PC-3 (cell line): ENCODE data around the gene ST3GAL5. TPM values are rescaled to one million over a fixed set of nuclear protein-coding genes. Genes with fewer than 3 reads are reported as not detected.

Experiments
- ATAC-seq: fragments of 200-7000 bp; cut with Tn5 transposase; 2 replicates; pipeline ENCODE4 v1.9.1; 2020; ENCODE audit warnings: mild to moderate bottlenecking, moderate library complexity
- BruUV-seq: library from RNA; stranded (reverse); fragments of 400-500 nt; replicated peaks from 2 replicates; lab custom pipeline; 2021; lab: Mats Ljungman, UMichigan
- CTCF ChIA-PET: fragments of 300-600 bp; sonication (Branson Sonifier 250); formaldehyde crosslinking; loops from one replicate; lab custom pipeline; 2022; ENCODE audit warnings: antibody characterized with exemption; lab: Charles Lee
- POLR2A ChIA-PET: fragments of 300-600 bp; sonication (Branson Sonifier 250); formaldehyde crosslinking; loops from one replicate; lab custom pipeline; 2022; ENCODE audit warnings: antibody characterized with exemption; ENCODE audit not compliant: unreplicated experiment; lab: Charles Lee
- DNase-seq: peaks from one replicate; pipeline ENCODE4 v3.0.0-alpha.2; 2015
- H2AFZ ChIP-seq: fragments of 300-600 bp; sonication (generic); 2 replicates; pipeline ENCODE4 v1.6.0; 2016; ENCODE audit warnings: antibody characterized with exemption, low read length
- H3F3A ChIP-seq: fragments of 300-600 bp; sonication (generic); one replicate; pipeline ENCODE4 v1.6.0; 2017; ENCODE audit warnings: antibody characterized with exemption, low read length, control low read depth, mild to moderate bottlenecking; ENCODE audit not compliant: unreplicated experiment
- H3K27ac ChIP-seq: fragments of 300-600 bp; sonication (generic); 2 replicates; pipeline ENCODE4 v1.5.1; 2016; ENCODE audit warnings: mild to moderate bottlenecking, low read length
- H3K27me3 ChIP-seq: fragments of 300-600 bp; sonication (generic); 2 replicates; pipeline ENCODE4 v1.6.1; 2016; ENCODE audit warnings: low read length, mixed read lengths
- H3K36me3 ChIP-seq: fragments of 300-600 bp; sonication (generic); 2 replicates; pipeline ENCODE4 v1.6.1; 2016; ENCODE audit warnings: low read depth, mixed run types, low read length, mixed read lengths
- H3K4me1 ChIP-seq: fragments of 300-600 bp; sonication (generic); 2 replicates; pipeline ENCODE4 v1.5.1; 2016; ENCODE audit warnings: low read length; ENCODE audit not compliant: insufficient read depth
- H3K4me2 ChIP-seq: fragments of 300-600 bp; sonication (generic); 2 replicates; pipeline ENCODE4 v1.6.0; 2016; ENCODE audit warnings: low read length
- H3K4me3 ChIP-seq: fragments of 300-600 bp; sonication (generic); 2 replicates; pipeline ENCODE4 v1.5.1; 2016; ENCODE audit warnings: mild to moderate bottlenecking, low read length, mixed read lengths
- H3K79me2 ChIP-seq: fragments of 300-600 bp; sonication (generic); 2 replicates; pipeline ENCODE4 v1.6.1; 2017; ENCODE audit warnings: low read length, mixed read lengths
- H3K9ac ChIP-seq: fragments of 300-600 bp; sonication (generic); 2 replicates; pipeline ENCODE4 v1.6.0; 2016; ENCODE audit warnings: mild to moderate bottlenecking, low read length
- H3K9me2 ChIP-seq: fragments of 300-600 bp; sonication (generic); replicated peaks from 2 replicates; pipeline ENCODE4 v1.6.1; 2016; ENCODE audit warnings: mixed run types, low read length, mixed read lengths
- H3K9me3 ChIP-seq: fragments of 300-600 bp; sonication (generic); 2 replicates; pipeline ENCODE4 v1.6.1; 2016; ENCODE audit warnings: low read length, mixed read lengths
- H4K20me1 ChIP-seq: fragments of 300-600 bp; sonication (generic); 2 replicates; pipeline ENCODE4 v1.6.1; 2016; ENCODE audit warnings: low read length, mixed read lengths
- CTCF ChIP-seq: fragments of 300-600 bp; sonication (generic); conservative IDR thresholded peaks from 2 replicates; pipeline ENCODE4 v1.5.1; 2017; ENCODE audit warnings: antibody characterized with exemption, low read depth, mild to moderate bottlenecking, low read length
- EZH2 ChIP-seq: fragments of 300-600 bp; sonication (generic); IDR thresholded peaks from one replicate; pipeline ENCODE4 v1.6.1; 2017; ENCODE audit warnings: antibody characterized with exemption, mild to moderate bottlenecking, low read length; ENCODE audit not compliant: unreplicated experiment
- EZH2phosphoT487 ChIP-seq: fragments of 300-600 bp; sonication (generic); IDR thresholded peaks from 2 replicates; pipeline ENCODE4 v1.6.1; 2018; ENCODE audit warnings: mild to moderate bottlenecking, antibody characterized with exemption, low read length, borderline replicate concordance
- intact Hi-C: fragments of 100-400 bp; cut with micrococcal nuclease; formaldehyde crosslinking; loops from 2 replicates; pipeline ENCODE4 v1.9.0; 2023
- total RNA-seq: library from RNA; depleted of rRNA; stranded (reverse); fragments of >200 nt; gene quantifications from 2 replicates; pipeline ENCODE4 v1.2.3, GENCODE V29; 2014

Gene ST3GAL5
- total RNA-seq, 1 experiment from 2014 or later, result 0.87 TPM

DNA sequence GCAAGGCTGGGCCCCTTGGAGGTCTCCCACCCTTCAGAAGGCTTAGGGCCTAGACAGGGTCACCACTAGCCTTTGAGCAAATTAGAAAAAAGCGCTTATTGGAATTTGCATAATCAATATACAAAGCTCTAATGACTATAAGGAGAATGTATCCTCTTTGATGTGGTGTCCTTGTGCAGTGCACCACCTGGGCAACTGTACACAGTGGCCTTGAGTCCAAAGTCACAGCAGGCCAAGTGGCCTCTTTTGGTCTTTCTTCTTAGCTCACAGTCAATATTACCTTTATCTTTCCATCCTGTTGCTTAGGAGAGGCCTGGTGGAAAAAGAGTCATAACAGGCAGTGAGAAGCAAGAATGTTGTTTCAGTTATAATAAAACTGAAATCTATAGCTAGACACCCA lies 19.7 kb upstream of the ST3GAL5 start:
- Histone ChIP-seq H3K27ac (no peak overlapping the region), H3K9me3 (no peaks in the 10 kb centered on the region), H2AFZ (no peak overlapping the region), H3K27me3 (no peaks in the 10 kb centered on the region), H3K79me2 (no peaks in the 10 kb centered on the region), H3K4me2 (no peak overlapping the region), H3K4me1 (peaks cover 13% of the 10 kb centered on the region), H3F3A (no peaks in the 10 kb centered on the region), H3K9me2 (no peaks in the 10 kb centered on the region), H3K36me3 (no peaks in the 10 kb centered on the region), H3K9ac (no peak overlapping the region), H3K4me3 (no peak overlapping the region), H4K20me1 (no peaks in the 10 kb centered on the region)
- TF ChIP-seq EZH2phosphoT487 (no peak), CTCF (no peak), EZH2 (no peak)
- ATAC-seq (no peak), DNase-seq (no peak)
- CTCF ChIA-PET, result no interaction called here
- intact Hi-C loops, result no loop called here
- POLR2A ChIA-PET, result no interaction called here
- no TSS peak for BruUV-seq

DNA sequence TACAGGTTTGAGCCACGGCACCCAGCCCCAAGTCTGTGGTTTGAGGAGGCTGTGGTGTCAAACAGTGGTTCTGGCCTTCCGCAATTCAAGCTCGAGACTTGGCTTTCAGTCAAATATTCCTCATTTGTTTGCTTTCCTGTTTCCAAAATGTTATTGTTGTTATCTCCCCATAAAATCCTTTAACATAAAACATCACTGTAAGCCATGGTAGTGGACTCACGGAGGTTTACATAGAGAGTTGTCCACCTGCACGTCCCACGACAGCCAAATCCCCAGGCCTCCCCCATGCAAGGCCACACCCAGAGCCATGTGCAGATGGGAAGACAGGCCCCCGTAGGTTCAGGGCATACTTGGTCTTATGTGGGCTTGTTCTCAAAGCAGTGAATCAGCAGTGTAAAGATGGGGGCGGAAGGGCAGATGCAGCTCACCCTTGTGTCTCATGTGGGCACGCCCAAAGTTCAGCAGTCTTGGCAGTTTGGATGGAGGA lies 18.9 kb upstream of the ST3GAL5 start:
- no peaks in the 10 kb centered on the region for H3K79me2 ChIP-seq
- H3K9me2 ChIP-seq, result no peaks in the 10 kb centered on the region
- intact Hi-C loops, result no loop called here
- H3K4me1 ChIP-seq, result peaks cover 13% of the 10 kb centered on the region
- no peak overlapping the region for H3K27ac ChIP-seq
- no peaks in the 10 kb centered on the region for H4K20me1 ChIP-seq
- H3K4me2 ChIP-seq, result no peak overlapping the region
- no peaks in the 10 kb centered on the region for H3K9me3 ChIP-seq
- no peaks in the 10 kb centered on the region for H3K27me3 ChIP-seq
- H2AFZ ChIP-seq, result no peak overlapping the region
- no peaks in the 10 kb centered on the region for H3F3A ChIP-seq
- POLR2A ChIA-PET, result no interaction called here
- H3K4me3 ChIP-seq, result no peak overlapping the region
- H3K36me3 ChIP-seq, result no peaks in the 10 kb centered on the region
- ATAC-seq, result peak; percentile 71
- TF ChIP-seq EZH2 (no peak), CTCF (no peak), EZH2phosphoT487 (no peak)
- H3K9ac ChIP-seq, result no peak overlapping the region
- CTCF ChIA-PET, result no interaction called here
- peak; percentile 86 for DNase-seq
- BruUV-seq, result no TSS peak

DNA sequence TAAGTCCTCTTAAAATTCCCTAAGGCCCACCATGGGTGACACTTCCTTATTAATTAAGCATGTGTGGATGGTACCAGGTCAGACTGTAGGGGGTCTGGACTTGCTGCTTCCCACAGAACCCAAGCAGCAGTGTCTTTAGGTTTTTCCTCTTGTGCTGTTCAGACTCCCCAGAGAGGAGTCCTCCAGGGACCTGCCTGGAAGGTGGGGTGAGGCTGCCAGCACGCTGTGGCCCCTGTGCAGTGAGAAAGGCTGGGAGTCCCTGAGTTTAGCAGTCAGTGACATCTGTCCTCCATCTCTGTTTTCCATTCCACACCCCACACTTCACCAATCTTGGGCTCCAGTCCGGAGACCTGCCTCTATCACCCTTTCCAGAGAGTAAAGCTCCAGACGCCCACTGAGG lies 18.0 kb upstream of the ST3GAL5 start:
- Histone ChIP-seq H3K4me3 (no peak overlapping the region), H3K9me3 (no peaks in the 10 kb centered on the region), H3K27ac (no peak overlapping the region), H3K4me2 (no peak overlapping the region), H3K79me2 (no peaks in the 10 kb centered on the region), H3K27me3 (no peaks in the 10 kb centered on the region), H2AFZ (no peak overlapping the region), H4K20me1 (no peaks in the 10 kb centered on the region), H3K9ac (no peak overlapping the region), H3K4me1 (peaks cover 6% of the 10 kb centered on the region), H3F3A (no peaks in the 10 kb centered on the region), H3K36me3 (no peaks in the 10 kb centered on the region), H3K9me2 (no peaks in the 10 kb centered on the region)
- ATAC-seq (no peak), DNase-seq (no peak)
- POLR2A ChIA-PET, result no interaction called here
- intact Hi-C loops, result no loop called here
- CTCF ChIA-PET, result no interaction called here
- TF ChIP-seq EZH2phosphoT487, result no peak
- no peak for TF ChIP-seq EZH2
- TF ChIP-seq CTCF, result no peak
- BruUV-seq, result no TSS peak
